GM19455 (cell line): ENCODE data around the gene ARHGAP8.
"Not testable (repeated sequence)": the region's sequence is repeated elsewhere in the genome, so short reads cannot be mapped to it uniquely, and the experiment has no call there.

Experiments used
- ATAC-seq: cut with Tn5 transposase; IDR thresholded peaks from one replicate; pipeline ENCODE4 v1.9.1; 2021; ENCODE audit not compliant: unreplicated experiment

The ARHGAP8 gene

DNA sequence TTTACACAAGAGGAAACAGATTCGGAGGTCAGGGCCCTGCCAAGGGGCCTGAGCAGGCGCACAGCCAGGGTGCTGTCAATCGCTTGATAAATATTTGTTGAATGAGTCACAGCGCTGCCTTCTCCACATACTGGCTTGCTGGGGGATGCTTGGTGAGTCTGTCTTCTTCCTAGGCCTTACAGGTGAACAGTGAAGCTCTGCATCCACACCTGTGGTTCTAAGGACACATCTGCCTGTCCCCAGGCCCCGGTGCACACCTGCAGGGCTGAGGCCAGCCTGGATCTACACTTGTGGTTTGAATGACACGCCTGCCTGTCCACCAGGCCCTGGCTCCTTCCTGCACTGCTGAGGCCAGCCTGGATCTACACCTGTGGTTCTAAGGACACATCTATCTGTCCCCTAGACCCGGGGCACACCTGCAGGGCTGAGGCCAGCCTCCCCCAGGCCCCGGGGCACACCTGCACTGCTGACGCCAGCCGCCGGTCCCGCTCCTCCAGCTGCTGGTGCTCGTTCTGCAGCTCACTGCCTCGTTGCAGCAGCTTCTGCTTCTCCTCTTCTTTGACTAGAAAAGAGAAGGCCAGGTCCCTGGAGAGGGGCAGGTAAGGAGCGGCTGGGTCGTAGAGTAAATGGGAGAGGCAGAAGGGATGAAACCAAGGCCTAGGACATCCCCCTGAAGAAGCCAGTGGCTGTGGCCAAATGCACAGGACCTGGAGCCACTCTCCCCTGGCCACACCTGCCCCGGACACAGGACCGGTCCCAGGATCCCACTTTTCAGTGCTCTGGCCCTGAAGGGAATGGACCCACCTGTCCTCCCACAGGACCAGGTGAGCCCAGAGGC lies 132.8 kb downstream of the ARHGAP8 start:
- ATAC-seq: no peak

DNA sequence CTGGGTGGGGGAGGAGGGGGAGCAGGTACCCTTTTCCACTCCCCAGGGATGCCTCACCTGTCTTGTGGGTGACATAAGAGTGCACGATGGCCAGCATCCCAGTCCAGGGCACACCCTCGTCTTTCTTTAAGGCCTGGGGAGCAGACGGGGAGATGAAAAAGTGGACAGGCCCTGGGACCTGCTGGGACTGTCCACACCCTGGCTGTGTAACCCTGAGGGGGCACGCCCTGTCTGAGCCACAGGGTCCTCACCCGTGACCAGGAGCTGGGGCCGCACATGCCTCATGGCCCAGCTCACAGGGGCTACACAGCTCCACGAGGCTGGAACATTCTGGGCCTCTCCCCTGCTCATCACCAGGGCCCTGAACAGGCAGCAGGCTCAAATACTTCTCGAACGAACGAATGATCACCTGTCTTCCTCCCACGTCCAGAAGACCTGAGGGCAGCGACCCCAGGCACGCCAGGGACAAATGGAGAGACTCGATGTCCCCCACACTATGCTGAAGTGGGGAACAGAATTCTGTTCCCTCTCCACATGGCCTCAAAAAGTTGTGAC lies 133.5 kb downstream of the ARHGAP8 start:
- no peak for ATAC-seq

DNA sequence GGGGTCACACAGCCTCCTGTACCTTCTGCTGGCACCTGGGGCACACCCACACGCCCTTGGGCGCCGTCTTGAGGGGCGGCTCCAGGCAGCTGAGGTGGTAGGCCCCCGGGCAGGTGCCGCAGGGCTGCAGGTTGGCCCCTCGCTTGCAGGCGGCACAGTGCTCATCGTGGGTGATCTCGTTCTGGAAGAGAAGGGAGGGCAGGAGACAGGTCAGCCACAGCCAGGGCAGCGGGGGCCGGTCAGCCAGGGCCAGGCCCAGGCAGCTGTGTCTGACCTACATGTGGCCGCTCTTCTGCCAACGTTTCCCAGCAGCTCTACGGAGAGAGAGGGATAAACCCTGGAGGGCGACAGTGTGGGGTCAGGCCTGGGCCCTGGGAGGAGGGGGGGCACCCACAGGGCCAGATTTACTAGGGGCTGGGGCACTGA lies 135.6 kb downstream of the ARHGAP8 start:
- no peak for ATAC-seq

GRCh38 chr22:44888491-44889254 lies 136.3 kb downstream of the ARHGAP8 start:
- no peak for ATAC-seq

DNA sequence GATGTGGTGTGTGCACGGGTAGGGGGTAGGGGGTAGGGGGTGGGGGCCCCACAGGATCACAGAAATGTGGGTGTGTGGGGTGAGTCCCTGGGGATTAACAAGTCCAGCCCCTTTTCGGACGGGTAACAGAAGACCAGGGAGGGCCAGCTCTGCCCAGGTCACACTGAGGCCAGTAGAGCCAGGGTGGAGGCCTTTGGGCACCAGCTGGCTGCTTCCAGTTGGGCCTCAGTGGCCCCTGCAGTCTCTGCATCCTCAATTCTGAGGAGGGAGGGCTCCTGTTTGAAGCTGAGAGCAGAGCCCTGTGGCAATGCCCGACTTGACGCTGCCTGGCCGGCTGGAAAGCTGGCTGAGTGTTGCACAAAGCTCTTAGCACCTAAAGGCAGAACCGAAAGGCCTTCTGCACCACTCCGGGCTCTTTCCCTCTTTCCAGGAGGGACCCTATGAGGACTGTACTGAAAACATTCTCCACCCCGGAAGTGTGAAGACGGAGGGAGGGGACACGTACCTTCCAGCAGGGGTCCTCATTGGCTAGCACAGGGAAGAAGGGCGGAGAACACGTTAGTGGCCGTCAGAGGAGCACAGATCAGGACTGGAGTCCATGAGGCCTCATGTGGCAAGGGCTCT lies 137.0 kb downstream of the ARHGAP8 start:
- ATAC-seq: no peak

DNA sequence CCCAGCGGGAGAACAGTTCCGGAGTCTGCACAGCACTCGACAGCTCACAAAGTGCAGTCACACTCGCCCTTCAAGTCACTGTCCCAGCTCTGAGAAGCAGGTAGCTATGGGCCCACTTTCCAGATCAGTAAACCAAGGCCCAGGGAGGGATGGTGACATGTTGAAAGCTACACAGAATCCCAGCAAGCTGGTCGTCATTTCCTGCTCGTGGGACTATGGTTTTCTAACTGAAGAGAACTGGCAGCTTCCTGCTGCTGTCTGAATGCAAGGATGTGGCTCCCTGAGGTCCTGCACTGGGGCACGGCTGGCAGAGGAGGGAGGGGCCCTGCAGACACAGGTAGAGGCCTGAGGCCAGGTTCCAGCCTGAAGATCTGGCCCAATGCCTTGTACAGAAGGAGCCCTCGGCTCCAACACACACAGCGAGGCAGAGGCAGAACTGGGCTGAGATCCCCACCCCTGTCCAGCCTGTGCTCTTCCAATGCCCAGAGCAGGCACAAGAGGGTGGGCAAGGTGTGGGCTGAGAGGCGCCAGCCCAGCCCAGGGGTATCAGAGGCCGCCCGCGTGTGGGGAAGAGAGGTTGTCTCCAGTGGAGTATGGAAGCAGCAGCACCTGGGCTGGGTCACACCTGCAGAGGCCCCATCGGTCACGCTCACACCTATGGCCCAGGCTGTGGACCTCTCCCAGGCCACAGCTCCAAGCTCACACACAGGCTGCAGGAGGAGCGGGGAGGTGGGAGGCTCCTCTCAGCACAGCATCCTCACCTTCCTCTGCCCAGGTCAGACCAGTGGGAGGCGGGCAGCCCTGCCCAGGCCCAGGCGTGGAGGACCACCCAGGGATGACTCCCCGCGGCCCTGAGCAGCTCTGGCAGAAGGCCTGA lies 138.3 kb downstream of the ARHGAP8 start:
- ATAC-seq: no peak

- ATAC-seq: no peak
Observed at GRCh38 chr22:44891293-44891747, 138.9 kb downstream of the ARHGAP8 start.

DNA sequence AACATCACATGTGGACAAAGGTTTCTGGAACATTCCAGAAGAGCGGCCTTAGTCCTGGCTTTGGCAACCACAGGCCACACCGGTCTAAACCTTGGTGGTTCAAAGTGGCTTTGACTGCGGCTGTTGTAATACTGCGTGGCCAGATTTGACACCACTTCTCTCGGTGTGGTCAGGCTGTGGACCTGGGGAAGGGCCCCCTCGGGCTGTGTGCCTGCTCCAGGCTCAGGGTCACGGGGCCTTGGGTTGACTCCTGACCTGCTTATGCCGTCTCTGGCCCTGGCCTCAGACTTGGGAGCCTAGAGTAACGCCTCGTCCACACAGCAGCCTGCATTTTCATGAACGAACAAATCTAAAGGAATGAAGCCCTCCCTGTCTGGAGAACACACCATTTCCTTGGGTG lies 139.4 kb downstream of the ARHGAP8 start:
- ATAC-seq: no peak

GRCh38 chr22:44892243-44892642 lies 139.9 kb downstream of the ARHGAP8 start:
- ATAC-seq: no peak

GRCh38 chr22:44892803-44893730 lies 140.7 kb downstream of the ARHGAP8 start:
- ATAC-seq: no peak

GRCh38 chr22:44893731-44894080 lies 141.3 kb downstream of the ARHGAP8 start:
- no peak for ATAC-seq

GRCh38 chr22:44894321-44894720 lies 141.9 kb downstream of the ARHGAP8 start:
- ATAC-seq: no peak

GRCh38 chr22:44894782-44895181 lies 142.4 kb downstream of the ARHGAP8 start:
- no peak for ATAC-seq

DNA sequence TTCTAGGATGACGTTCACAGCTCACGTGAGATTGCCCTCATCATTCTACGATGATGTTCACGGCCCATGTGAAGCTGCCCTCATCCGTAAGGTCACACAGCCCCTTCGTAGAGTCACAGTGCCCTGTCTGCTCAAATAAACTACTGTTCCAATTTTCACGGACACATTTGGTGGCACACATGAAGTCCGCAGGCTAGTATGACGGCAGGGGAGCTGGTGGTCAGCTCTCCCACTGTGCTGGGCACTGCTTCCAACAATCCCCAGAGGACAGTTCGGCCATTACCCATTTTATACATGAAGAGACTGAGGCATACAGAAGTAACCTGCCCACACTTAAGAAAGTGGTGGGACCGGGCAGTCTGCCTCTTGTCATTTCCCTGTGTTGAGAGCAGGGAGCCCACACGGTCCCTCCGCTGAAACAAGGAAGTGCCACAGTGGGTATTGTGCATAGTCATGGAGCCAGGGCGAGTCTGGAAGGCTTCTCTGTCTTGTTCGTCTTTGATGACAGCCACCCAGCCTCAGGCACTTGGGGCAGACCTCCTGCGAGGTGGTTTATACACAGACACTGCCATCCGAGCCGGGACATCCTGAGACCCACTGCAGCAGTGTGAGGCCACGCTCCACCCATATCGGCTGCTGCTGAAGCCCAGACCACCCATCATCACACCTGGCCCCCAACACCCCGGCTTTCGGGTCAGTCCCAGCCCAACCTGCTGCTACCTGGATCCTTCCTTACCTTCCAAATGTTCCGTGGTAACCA lies 143.1 kb downstream of the ARHGAP8 start:
- no peak for ATAC-seq

DNA sequence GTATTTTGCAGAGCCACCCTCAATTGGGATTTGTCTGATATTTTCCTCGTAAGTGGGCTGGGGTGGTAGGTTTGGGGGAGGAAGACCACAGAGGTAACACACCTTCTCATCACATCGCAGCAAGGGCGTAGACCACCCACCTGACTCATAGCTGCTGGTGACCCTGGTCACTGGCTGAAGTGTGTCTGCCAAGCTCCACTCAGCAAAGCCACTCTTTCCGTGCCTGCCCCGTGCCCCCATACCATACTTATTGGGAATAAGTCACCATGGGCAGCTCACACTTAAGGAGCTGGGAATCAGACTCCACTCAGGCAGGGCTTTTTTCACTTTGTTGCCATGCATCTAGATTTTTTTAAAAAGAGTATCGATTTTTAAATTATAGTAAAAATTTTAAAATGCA lies 145.9 kb downstream of the ARHGAP8 start:
- ATAC-seq: no peak

DNA sequence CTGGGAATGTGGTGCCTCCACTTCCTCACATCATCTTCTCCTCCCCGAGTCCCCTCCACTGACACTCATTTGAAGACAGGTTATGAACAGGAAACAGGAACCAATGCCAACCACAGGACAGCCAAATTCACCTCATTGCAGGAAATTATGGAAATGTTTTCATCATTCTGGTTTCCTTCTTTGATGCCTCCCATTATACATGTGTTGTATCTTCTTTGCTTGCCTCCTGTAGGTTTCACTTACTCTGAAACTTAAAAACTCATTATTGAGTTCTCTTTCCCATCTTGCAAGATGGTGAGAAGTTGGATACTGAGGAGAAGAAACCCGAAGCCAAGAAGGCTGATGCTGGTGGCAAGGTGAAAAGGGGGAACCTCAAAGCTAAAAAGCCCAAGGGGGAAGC lies 148.9 kb downstream of the ARHGAP8 start:
- no peak for ATAC-seq

- ATAC-seq: not testable (repeated sequence)
Observed at GRCh38 chr22:44903164-44903563, 150.8 kb downstream of the ARHGAP8 start.

DNA sequence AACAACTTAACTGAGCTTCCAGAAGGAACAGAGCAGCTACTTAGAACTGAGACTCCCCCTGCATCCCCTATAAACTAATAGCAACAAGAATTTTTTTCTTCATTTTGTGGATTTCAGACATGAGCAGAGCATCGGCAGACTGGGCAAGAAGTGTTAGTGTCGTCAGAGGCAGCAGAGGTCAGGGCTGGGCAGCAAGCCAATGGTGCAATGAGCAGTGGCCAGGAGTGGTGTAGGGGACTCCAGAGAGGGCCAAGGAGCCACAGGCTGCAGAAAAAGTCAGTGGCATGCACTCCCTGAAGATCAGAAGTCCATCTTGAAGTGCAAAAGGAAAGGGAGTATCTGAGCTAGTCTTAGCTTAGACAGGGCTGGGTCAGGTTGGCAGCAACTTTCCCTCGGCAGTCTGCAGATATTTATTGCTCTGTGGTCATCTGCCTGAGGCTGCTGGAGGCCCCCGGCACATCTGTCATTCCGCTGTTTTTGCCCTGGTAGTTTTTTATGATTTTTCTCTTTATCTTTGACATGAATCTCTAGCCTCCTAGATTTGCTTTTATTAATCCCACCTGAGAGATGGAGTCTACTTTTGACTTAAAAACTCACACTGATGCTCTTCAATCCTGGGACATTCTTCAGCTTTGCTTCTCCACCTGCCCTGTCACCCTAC lies 152.2 kb downstream of the ARHGAP8 start:
- not testable (repeated sequence) for ATAC-seq
